Uterus (tissue), 4 donors: ENCODE measurements around the gene TBX2. TPM values are rescaled to one million over a fixed set of nuclear protein-coding genes. Genes with fewer than 3 reads are reported as not detected.
"Not testable (repeated sequence)": the region's sequence is repeated elsewhere in the genome, so short reads cannot be mapped to it uniquely, and the experiment has no call there.

Experiments used
- DNase-seq, 2 donors: peaks; one replicate each; pipeline ENCODE4 v3.0.0-alpha.2; 2019 to 2020
- H3K27ac ChIP-seq, 2 donors: fragments of 200-600 bp; sonication (generic); 1 replicate in 1 of 2; 2 replicates in 1 of 2; pipeline ENCODE4 v1.5.1; 2016 to 2018
- H3K27me3 ChIP-seq, 2 donors: fragments of 200-600 bp; sonication (generic); one replicate each; pipeline ENCODE4 v1.5.1; 2018 to 2019; ENCODE audit warnings: control low read depth in 1 of 2
- H3K36me3 ChIP-seq, 2 donors: fragments of 200-600 bp; sonication (generic); one replicate each; pipeline ENCODE4 v1.5.1; 2019; ENCODE audit warnings: control low read depth in 1 of 2
- H3K4me1 ChIP-seq, 2 donors: fragments of 200-600 bp; sonication (generic); one replicate each; pipeline ENCODE4 v1.5.1; 2018 to 2019; ENCODE audit warnings: control low read depth in 1 of 2
- H3K4me3 ChIP-seq, 2 donors: fragments of 200-600 bp; sonication (generic); 1 replicate in 1 of 2; 2 replicates in 1 of 2; pipeline ENCODE4 v1.5.1; 2018 to 2019; ENCODE audit warnings: mild to moderate bottlenecking in 1 of 2
- H3K9me3 ChIP-seq, 2 donors: fragments of 200-600 bp; sonication (generic); one replicate each; pipeline ENCODE4 v1.5.1; 2019; ENCODE audit warnings: control low read depth in 1 of 2
- CTCF ChIP-seq, 4 experiments: fragments of 200-600 bp in 2 of 4; fragments of 450-650 bp in 2 of 4; sonication (generic) in 2 of 4; IDR thresholded peaks; one replicate each; pipeline ENCODE4 v1.5.1; 2016 to 2019; ENCODE audit warnings: antibody characterized with exemption in 4 of 4, mild to moderate bottlenecking in 2 of 4, moderate library complexity in 1 of 4
- POLR2A ChIP-seq, 2 donors: fragments of 450-650 bp; IDR thresholded peaks; one replicate each; pipeline ENCODE4 v1.6.1; 2016; ENCODE audit warnings: antibody characterized with exemption in 2 of 2, mild to moderate bottlenecking in 1 of 2, moderate library complexity in 1 of 2
- intact Hi-C: fragments of 100-400 bp; cut with DNase I; formaldehyde crosslinking; loops from one replicate; pipeline ENCODE4 v1.15.1; 2023; ENCODE audit warnings: low total_unique reads
- total RNA-seq, 4 donors: library from RNA; depleted of rRNA in 3 of 4; stranded (reverse); fragments of >200 nt in 3 of 4; gene quantifications; one replicate each; pipeline versions ENCODE4 v1.1.0 to v1.2.4, GENCODE V29; 2014 to 2023
- donor health status: DM: yes; HTN: yes; CAD: no.

The TBX2 gene
- total RNA-seq, 4 donors from 2014 or later, result 0.29 to 40.5 (median 27.4) TPM

GRCh38 chr17:61447358-61447757 lies 47.7 kb downstream of the TBX2 start:
- Histone ChIP-seq H3K4me1 (peaks cover 0 to 10% of the 10 kb centered on the region in 2 donors), H3K4me3 (no peak overlapping the region), H3K9me3 (no peaks in the 10 kb centered on the region), H3K27me3 (peaks cover 9 to 19% of the 10 kb centered on the region in 2 donors), H3K27ac (no peak overlapping the region), H3K36me3 (no peaks in the 10 kb centered on the region)
- intact Hi-C loops, result no loop called here
- no peak for DNase-seq
- no peak for TF ChIP-seq POLR2A (IDR thresholded peaks at IDR 0.05)

- no peak for DNase-seq
- Histone ChIP-seq H3K4me3 (no peak overlapping the region), H3K4me1 (peaks cover 0 to 11% of the 10 kb centered on the region in 2 donors), H3K36me3 (no peaks in the 10 kb centered on the region), H3K9me3 (no peaks in the 10 kb centered on the region), H3K27ac (no peak overlapping the region), H3K27me3 (peaks cover 13 to 26% of the 10 kb centered on the region in 2 donors)
- intact Hi-C loops, result no loop called here
- TF ChIP-seq POLR2A (IDR thresholded peaks at IDR 0.05) (no peak), CTCF (IDR thresholded peaks at IDR 0.05) (no peak)
Observed at GRCh38 chr17:61448042-61448441, 48.4 kb downstream of the TBX2 start.

- H3K4me3 ChIP-seq, H3K9me3 ChIP-seq, H3K36me3 ChIP-seq, DNase-seq, intact Hi-C loops, H3K27ac ChIP-seq: not testable (repeated sequence)
- H3K27me3 ChIP-seq, result peaks cover 15 to 37% of the 10 kb centered on the region in 2 donors
- peaks cover 0 to 11% of the 10 kb centered on the region in 2 donors for H3K4me1 ChIP-seq
Observed at GRCh38 chr17:61449140-61449539, 49.5 kb downstream of the TBX2 start.

GRCh38 chr17:61449707-61450640 lies 50.3 kb downstream of the TBX2 start:
- Histone ChIP-seq H3K36me3 (no peaks in the 10 kb centered on the region), H3K4me1 (peaks cover 0 to 11% of the 10 kb centered on the region in 2 donors), H3K4me3 (no peak overlapping the region), H3K27me3 (peaks cover 21 to 45% of the 10 kb centered on the region in 2 donors), H3K9me3 (no peaks in the 10 kb centered on the region), H3K27ac (no peak overlapping the region)
- no peak for DNase-seq
- intact Hi-C loops, result no loop called here
- TF ChIP-seq POLR2A (IDR thresholded peaks at IDR 0.05) (no peak), CTCF (IDR thresholded peaks at IDR 0.05) (no peak)

- H3K4me3 ChIP-seq, result no peak overlapping the region
- DNase-seq, result no peak
- intact Hi-C loops, result no loop called here
- H3K36me3 ChIP-seq, result no peaks in the 10 kb centered on the region
- TF ChIP-seq CTCF (IDR thresholded peaks at IDR 0.05) (no peak), POLR2A (IDR thresholded peaks at IDR 0.05) (no peak)
- no peaks in the 10 kb centered on the region for H3K9me3 ChIP-seq
- H3K27ac ChIP-seq, result no peak overlapping the region
- H3K27me3 ChIP-seq, result peaks cover 21 to 54% of the 10 kb centered on the region in 2 donors
- H3K4me1 ChIP-seq, result peaks cover 0 to 11% of the 10 kb centered on the region in 2 donors
Observed at GRCh38 chr17:61450641-61451537, 51.2 kb downstream of the TBX2 start.
